Measurements from ENCODE around the gene UQCRC1. TPM values are rescaled to one million over a fixed set of nuclear protein-coding genes. Genes with fewer than 3 reads are reported as not detected.

Gene UQCRC1
- 145 TPM for polyA plus RNA-seq (2013, experiment 1 of 2)
- 150 TPM for polyA plus RNA-seq (2013, experiment 2 of 2)

GRCh38 chr3:48609088-48610005 is at the start of gene UQCRC1:
UQCRC1 (minus strand) TSS chr3:48609646; CDS start chr3:48609620, 26 bp downstream.
- peak within 1 kb of the TSS; percentile 12 for H2BK120ac ChIP-seq (ENCODE audit: low read depth, low read length)
- H3K4me2 ChIP-seq (ENCODE audit: low read length, poor library complexity, severe bottlenecking), result peak within 1 kb of the TSS; percentile 85
- peak within 1 kb of the TSS; percentile 16 to 86 for H3K4ac ChIP-seq (ENCODE audit: low read depth in 1 of 2, low read length in 2 of 2)
- H3K4me3 ChIP-seq (ENCODE audit: insufficient read depth in 1 of 2, low read depth in 1 of 2, low read length in 2 of 2), result peak within 1 kb of the TSS; percentile 90 to 97
- H2AK5ac ChIP-seq (ENCODE audit: low read length, severe bottlenecking), result peak within 1 kb of the TSS; percentile 0
- H4K91ac ChIP-seq (ENCODE audit: low read length), result peak within 1 kb of the TSS; percentile 65
- H3K23ac ChIP-seq (ENCODE audit: low read length in 2 of 2), result peak within 1 kb of the TSS in 1 of 2 experiments; percentile 96
- H3K18ac ChIP-seq (ENCODE audit: low read depth in 1 of 2, low read length in 2 of 2), result peak within 1 kb of the TSS; percentile 23 to 96
- H3K27me3 ChIP-seq (ENCODE audit: control insufficient read depth in 1 of 2, insufficient read depth in 1 of 2, low read length in 2 of 2), result no peaks in the 10 kb centered on the region
- DNase-seq, result peak; percentile 93
- H2BK5ac ChIP-seq (ENCODE audit: low read depth, low read length, poor library complexity, severe bottlenecking), result no peak within 1 kb of the TSS
- peak within 1 kb of the TSS; percentile 69 for H4K8ac ChIP-seq (ENCODE audit: low read length)
- peaks cover 16 to 29% of the 10 kb centered on the region in 2 experiments for H3K36me3 ChIP-seq (ENCODE audit: control insufficient read depth in 1 of 2, insufficient read depth in 2 of 2, low read depth in 1 of 2, low read length in 2 of 2)
- H3K9ac ChIP-seq (ENCODE audit: low read length), result peak within 1 kb of the TSS; percentile 93
- peak within 1 kb of the TSS; percentile 71 for H2BK15ac ChIP-seq (ENCODE audit: low read depth, poor library complexity, severe bottlenecking)
- H3K79me1 ChIP-seq (replicated peaks; ENCODE audit: low read length, poor library complexity, severe bottlenecking), result peaks cover 10% of the 10 kb centered on the region
- H3K4me1 ChIP-seq (ENCODE audit: control insufficient read depth, insufficient read depth, low read depth, low read length), result peaks cover 8% of the 10 kb centered on the region
- H3K14ac ChIP-seq (ENCODE audit: low read length in 2 of 2), result peak within 1 kb of the TSS in 1 of 2 experiments; percentile 97
- H2AFZ ChIP-seq (ENCODE audit: low read depth, low read length), result peak within 1 kb of the TSS; percentile 80
- H2BK12ac ChIP-seq (ENCODE audit: low read length in 2 of 2), result peak within 1 kb of the TSS in 1 of 2 experiments; percentile 40
- WGBS, result under 1% methylated on average over 79 of the region's 86 CpGs
- peak within 1 kb of the TSS; percentile 3 for H3K27ac ChIP-seq (ENCODE audit: low read length, poor library complexity, severe bottlenecking)
- no peaks in the 10 kb centered on the region for H3K9me3 ChIP-seq (ENCODE audit: control insufficient read depth, low read length)

DNA sequence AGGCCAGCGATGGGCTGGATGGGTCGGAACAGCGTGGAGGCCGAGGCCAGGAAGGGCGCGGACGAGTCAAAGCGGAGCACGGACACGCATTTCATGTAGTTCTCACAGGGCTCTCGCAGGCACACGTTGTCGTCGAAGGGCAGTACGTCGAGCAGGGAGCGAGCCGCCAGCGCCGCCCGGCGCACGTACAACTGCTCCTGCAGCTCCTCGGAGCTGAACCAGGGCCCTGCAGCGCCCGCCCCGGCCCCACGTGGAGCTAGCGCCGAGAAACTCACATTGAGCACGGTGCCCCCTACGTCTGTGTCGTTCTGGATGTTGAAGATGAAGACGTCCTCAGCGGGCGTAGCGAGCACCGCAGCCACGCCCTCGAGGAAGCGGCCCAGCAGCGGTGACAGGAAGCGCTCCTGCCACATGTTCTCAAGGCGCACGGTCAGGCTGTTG is 47.4 kb upstream of the UQCRC1 start:
- Histone ChIP-seq H3K4me1 (ENCODE audit: control insufficient read depth, insufficient read depth, low read depth, low read length) (peaks cover 22% of the 10 kb centered on the region), H2BK15ac (ENCODE audit: low read depth, poor library complexity, severe bottlenecking) (no peak overlapping the region), H3K4me3 (ENCODE audit: insufficient read depth in 1 of 2, low read depth in 1 of 2, low read length in 2 of 2) (peak overlapping the region in 1 of 2 experiments; percentile 65), H3K23ac (ENCODE audit: low read length in 2 of 2) (no peak overlapping the region), H3K4ac (ENCODE audit: low read depth in 1 of 2, low read length in 2 of 2) (no peak overlapping the region), H2BK12ac (ENCODE audit: low read length in 2 of 2) (no peak overlapping the region), H4K8ac (ENCODE audit: low read length) (no peak overlapping the region), H2AFZ (ENCODE audit: low read depth, low read length) (no peak overlapping the region), H3K36me3 (ENCODE audit: control insufficient read depth in 1 of 2, insufficient read depth in 2 of 2, low read depth in 1 of 2, low read length in 2 of 2) (peaks cover 0 to 27% of the 10 kb centered on the region in 2 experiments), H3K4me2 (ENCODE audit: low read length, poor library complexity, severe bottlenecking) (no peak overlapping the region), H3K27me3 (ENCODE audit: control insufficient read depth in 1 of 2, insufficient read depth in 1 of 2, low read length in 2 of 2) (peaks cover 1 to 39% of the 10 kb centered on the region in 2 experiments), H2BK5ac (ENCODE audit: low read depth, low read length, poor library complexity, severe bottlenecking) (no peak overlapping the region), H4K91ac (ENCODE audit: low read length) (no peak overlapping the region), H3K9me3 (ENCODE audit: control insufficient read depth, low read length) (no peaks in the 10 kb centered on the region), H3K79me1 (replicated peaks; ENCODE audit: low read length, poor library complexity, severe bottlenecking) (no peaks in the 10 kb centered on the region), H3K27ac (ENCODE audit: low read length, poor library complexity, severe bottlenecking) (no peak overlapping the region), H2AK5ac (ENCODE audit: low read length, severe bottlenecking) (no peak overlapping the region), H3K14ac (ENCODE audit: low read length in 2 of 2) (no peak overlapping the region), H3K9ac (ENCODE audit: low read length) (peak overlapping the region; percentile 29), H2BK120ac (ENCODE audit: low read depth, low read length) (no peak overlapping the region), H3K18ac (ENCODE audit: low read depth in 1 of 2, low read length in 2 of 2) (no peak overlapping the region)
- no peak for DNase-seq
- WGBS, result 96% methylated on average over 45 of the region's 45 CpGs

DNA sequence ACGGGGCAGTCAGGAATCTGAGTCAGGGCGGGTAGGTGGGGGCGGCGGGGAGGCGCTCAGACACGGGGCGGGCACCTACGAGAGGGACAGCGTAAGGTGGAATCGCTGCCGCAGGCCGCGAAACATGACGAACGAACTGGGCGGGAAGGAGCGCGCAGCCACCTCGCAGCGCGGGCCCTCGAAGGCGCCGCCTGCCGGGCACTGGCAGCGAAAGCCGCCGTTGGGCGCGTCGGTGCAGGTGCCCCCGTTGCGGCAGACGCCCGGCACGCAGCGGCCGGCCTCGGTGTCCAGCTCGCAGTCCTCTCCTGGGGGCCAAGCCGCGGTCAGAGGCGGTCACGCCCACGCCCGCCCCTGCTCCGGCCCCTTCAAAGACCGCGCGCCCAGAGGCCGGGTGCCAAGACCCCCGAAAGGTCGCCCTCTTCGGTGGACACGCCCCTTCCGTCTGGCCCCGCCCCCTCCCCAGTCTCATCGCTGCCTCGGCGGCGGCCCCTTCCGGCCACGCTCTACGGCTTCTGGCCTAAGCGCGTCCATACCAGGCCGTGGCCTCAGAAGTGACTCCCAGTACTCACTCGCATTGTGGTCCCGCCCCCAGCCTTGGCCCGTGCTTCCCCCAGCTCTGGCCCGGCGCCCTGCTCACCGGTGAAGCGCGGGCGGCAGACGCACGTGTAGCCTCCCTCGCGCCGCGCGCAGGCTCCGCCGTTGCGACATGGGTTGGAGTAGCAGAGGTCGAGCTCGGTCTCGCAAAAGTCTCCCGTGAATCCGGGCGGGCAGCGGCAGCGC is 46.8 kb upstream of the UQCRC1 start:
- Histone ChIP-seq H2AK5ac (ENCODE audit: low read length, severe bottlenecking) (no peak overlapping the region), H3K36me3 (ENCODE audit: control insufficient read depth in 1 of 2, insufficient read depth in 2 of 2, low read depth in 1 of 2, low read length in 2 of 2) (peaks cover 0 to 29% of the 10 kb centered on the region in 2 experiments), H3K4me3 (ENCODE audit: insufficient read depth in 1 of 2, low read depth in 1 of 2, low read length in 2 of 2) (peak overlapping the region; percentile 15 to 65), H3K9ac (ENCODE audit: low read length) (peak overlapping the region; percentile 29), H2BK15ac (ENCODE audit: low read depth, poor library complexity, severe bottlenecking) (no peak overlapping the region), H3K23ac (ENCODE audit: low read length in 2 of 2) (no peak overlapping the region), H2AFZ (ENCODE audit: low read depth, low read length) (no peak overlapping the region), H2BK12ac (ENCODE audit: low read length in 2 of 2) (no peak overlapping the region), H3K79me1 (replicated peaks; ENCODE audit: low read length, poor library complexity, severe bottlenecking) (no peaks in the 10 kb centered on the region), H4K91ac (ENCODE audit: low read length) (no peak overlapping the region), H3K4me2 (ENCODE audit: low read length, poor library complexity, severe bottlenecking) (peak overlapping the region; percentile 37), H4K8ac (ENCODE audit: low read length) (no peak overlapping the region), H2BK5ac (ENCODE audit: low read depth, low read length, poor library complexity, severe bottlenecking) (no peak overlapping the region), H2BK120ac (ENCODE audit: low read depth, low read length) (no peak overlapping the region), H3K4me1 (ENCODE audit: control insufficient read depth, insufficient read depth, low read depth, low read length) (peaks cover 18% of the 10 kb centered on the region), H3K18ac (ENCODE audit: low read depth in 1 of 2, low read length in 2 of 2) (no peak overlapping the region), H3K9me3 (ENCODE audit: control insufficient read depth, low read length) (no peaks in the 10 kb centered on the region), H3K27ac (ENCODE audit: low read length, poor library complexity, severe bottlenecking) (no peak overlapping the region), H3K14ac (ENCODE audit: low read length in 2 of 2) (no peak overlapping the region), H3K27me3 (ENCODE audit: control insufficient read depth in 1 of 2, insufficient read depth in 1 of 2, low read length in 2 of 2) (peaks cover 0 to 39% of the 10 kb centered on the region in 2 experiments), H3K4ac (ENCODE audit: low read depth in 1 of 2, low read length in 2 of 2) (no peak overlapping the region)
- peak; percentile 42 for DNase-seq
- 34% methylated on average over 89 of the region's 94 CpGs for WGBS

All from mesenchymal stem cell (in vitro differentiated cells and primary cell).